SU-DHL-6 (cell line): ENCODE results near the gene CDH13.

ENCODE experiments used
- EZH2phosphoT487 ChIP-seq: fragments of 200-600 bp; sonication (generic), shearing (Covaris generic); conservative IDR thresholded peaks from 2 replicates; pipeline ENCODE4 v1.6.1; 2018; ENCODE audit warnings: mild to moderate bottlenecking, antibody characterized with exemption, low read length, moderate library complexity, mixed read lengths
- TF ChIP-seq, protein P1 (sequence below): fragments of 200-600 bp; sonication (generic); IDR thresholded peaks from one replicate; pipeline ENCODE4 v1.5.1; 2017; ENCODE audit warnings: antibody characterized with exemption, mild to moderate bottlenecking, low read length, moderate library complexity; ENCODE audit not compliant: insufficient read depth, poor library complexity, severe bottlenecking

DNA sequence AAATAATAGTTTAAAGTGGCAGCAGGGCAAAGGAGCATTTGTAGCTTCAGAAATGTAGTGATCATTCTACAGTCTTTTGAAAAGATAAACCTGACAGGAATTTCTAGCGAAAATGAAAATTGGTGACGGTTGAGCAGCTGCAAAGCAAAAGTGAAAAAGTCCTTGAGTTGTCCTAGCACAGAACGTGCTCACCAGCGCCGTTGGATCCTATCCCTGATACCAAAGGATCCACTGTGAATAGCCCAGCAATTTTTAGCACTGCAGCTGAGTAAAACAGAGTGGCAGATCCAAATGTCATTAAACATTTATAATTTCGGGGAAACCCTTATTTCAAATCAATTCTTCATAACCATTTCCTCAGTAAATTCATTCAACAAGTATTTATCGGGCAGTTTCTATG, 727.2 kb downstream of the CDH13 start:
- TF ChIP-seq, protein P1, sequence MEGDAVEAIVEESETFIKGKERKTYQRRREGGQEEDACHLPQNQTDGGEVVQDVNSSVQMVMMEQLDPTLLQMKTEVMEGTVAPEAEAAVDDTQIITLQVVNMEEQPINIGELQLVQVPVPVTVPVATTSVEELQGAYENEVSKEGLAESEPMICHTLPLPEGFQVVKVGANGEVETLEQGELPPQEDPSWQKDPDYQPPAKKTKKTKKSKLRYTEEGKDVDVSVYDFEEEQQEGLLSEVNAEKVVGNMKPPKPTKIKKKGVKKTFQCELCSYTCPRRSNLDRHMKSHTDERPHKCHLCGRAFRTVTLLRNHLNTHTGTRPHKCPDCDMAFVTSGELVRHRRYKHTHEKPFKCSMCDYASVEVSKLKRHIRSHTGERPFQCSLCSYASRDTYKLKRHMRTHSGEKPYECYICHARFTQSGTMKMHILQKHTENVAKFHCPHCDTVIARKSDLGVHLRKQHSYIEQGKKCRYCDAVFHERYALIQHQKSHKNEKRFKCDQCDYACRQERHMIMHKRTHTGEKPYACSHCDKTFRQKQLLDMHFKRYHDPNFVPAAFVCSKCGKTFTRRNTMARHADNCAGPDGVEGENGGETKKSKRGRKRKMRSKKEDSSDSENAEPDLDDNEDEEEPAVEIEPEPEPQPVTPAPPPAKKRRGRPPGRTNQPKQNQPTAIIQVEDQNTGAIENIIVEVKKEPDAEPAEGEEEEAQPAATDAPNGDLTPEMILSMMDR = no peak
- no peak for TF ChIP-seq EZH2phosphoT487
